ENCODE data around the gene PXK. TPM values are rescaled to one million over a fixed set of nuclear protein-coding genes. Genes with fewer than 3 reads are reported as not detected.

Gene PXK
- total RNA-seq, 4 donors from 2014 or later, result 22.7 to 51.3 (median 41.0) TPM

DNA sequence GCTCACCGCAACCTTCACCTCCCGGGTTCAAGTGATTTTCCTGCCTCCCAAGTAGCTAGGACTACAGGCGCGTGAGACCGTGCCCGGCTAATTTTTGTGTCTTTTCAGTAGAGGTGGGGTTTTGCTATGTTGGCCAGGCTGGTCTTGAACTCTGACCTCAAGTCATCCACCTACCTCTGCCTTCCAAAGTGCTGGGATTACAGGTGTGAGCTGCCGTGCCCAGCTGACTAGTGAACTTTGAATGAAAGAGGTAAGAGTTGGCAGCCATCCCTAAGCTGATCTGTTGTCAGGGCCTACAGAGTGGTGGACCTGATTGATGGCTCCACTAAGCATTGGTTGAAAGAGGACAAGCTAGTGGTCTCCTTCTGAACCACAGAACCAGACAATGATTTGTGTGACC lies 15.3 kb downstream of the PXK start:
- no peaks in the 10 kb centered on the region for H3K9me3 ChIP-seq
- no peak overlapping the region for H3K27ac ChIP-seq
- no peaks in the 10 kb centered on the region for H3K27me3 ChIP-seq
- H3K4me1 ChIP-seq, result peaks cover 0 to 25% (median 9%) of the 10 kb centered on the region in 4 donors
- H3K4me3 ChIP-seq, result no peak overlapping the region
- peaks cover 0 to 9% (median 0%) of the 10 kb centered on the region in 3 donors for H3K36me3 ChIP-seq
- no peak for TF ChIP-seq EP300 (IDR thresholded peaks at IDR 0.05)
- TF ChIP-seq, protein P1, sequence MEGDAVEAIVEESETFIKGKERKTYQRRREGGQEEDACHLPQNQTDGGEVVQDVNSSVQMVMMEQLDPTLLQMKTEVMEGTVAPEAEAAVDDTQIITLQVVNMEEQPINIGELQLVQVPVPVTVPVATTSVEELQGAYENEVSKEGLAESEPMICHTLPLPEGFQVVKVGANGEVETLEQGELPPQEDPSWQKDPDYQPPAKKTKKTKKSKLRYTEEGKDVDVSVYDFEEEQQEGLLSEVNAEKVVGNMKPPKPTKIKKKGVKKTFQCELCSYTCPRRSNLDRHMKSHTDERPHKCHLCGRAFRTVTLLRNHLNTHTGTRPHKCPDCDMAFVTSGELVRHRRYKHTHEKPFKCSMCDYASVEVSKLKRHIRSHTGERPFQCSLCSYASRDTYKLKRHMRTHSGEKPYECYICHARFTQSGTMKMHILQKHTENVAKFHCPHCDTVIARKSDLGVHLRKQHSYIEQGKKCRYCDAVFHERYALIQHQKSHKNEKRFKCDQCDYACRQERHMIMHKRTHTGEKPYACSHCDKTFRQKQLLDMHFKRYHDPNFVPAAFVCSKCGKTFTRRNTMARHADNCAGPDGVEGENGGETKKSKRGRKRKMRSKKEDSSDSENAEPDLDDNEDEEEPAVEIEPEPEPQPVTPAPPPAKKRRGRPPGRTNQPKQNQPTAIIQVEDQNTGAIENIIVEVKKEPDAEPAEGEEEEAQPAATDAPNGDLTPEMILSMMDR (IDR thresholded peaks at IDR 0.05), result no peak
- TF ChIP-seq POLR2A (IDR thresholded peaks at IDR 0.05), result no peak
- no peak for DNase-seq (ENCODE audit: low spot score in 2 of 2)
- WGBS, 2 donors, result 95 to 98% methylated on average over 7 of the region's 7 CpGs

DNA sequence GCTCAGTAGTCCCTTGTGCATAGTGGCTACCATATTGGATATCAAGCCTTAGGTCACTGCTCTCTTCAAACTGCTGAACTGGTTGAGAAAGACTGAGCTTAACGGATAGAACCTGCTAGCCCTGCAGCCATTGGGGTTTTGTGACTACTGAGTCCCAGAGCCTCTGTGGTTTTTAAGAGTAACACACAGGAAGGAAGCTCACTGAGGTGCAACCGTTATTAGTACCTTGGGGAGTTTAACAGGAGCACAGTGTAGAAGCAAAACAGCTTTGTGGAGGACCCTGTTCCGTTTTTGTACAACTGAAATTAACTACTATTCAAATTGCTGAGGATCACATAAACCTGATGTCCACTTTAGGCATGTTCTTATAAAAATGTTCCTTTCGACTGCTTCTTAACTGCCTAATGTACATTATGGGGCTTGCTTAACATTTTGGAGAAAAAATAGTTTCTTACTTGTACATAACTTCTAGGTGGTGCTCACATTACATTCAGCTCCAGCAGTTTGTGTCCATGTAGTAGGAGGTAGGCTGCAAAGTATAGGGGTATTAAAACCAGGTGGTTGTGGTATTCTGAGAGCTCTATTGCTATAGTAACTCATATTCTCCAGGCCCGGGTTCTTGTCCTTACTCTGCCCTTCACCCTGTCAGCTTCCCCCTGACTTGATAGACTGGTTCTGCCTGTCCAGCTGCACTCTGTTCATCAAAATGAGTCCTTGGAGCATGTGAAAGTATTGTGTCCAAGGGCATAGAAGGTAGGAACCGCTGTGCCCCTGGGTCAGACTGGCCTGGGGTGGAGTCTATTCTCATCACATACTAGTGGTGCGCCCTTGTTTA lies 17.3 kb downstream of the PXK start:
- TF ChIP-seq, protein P1 (IDR thresholded peaks at IDR 0.05), result no peak
- TF ChIP-seq EP300 (IDR thresholded peaks at IDR 0.05) (no peak), POLR2A (IDR thresholded peaks at IDR 0.05) (no peak)
- DNase-seq (ENCODE audit: low spot score in 2 of 2), result no peak
- WGBS, 2 donors, result 82 to 87% methylated on average over 7 of the region's 7 CpGs

DNA sequence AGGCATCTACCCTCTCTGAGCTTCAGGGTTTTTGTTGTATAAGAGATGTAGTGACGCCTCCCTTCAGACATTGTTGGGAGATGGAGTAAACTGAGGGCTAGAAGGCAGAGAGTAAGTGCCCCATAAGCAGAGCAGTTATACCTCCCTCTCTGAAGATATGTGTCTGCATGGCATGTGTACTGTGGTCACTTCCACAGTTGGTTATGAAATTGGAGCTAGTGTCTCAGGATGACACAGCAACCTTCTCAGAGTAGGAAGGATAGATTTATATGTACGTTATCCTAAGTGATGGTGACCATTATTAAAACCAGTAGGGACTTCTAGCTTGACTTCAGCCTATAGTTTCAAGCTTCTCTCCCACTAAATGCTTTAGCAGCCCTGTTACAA lies 17.9 kb downstream of the PXK start:
- H3K4me1 ChIP-seq, result peaks cover 0 to 23% (median 6%) of the 10 kb centered on the region in 4 donors
- H3K27me3 ChIP-seq, result no peaks in the 10 kb centered on the region
- no peak for DNase-seq (ENCODE audit: low spot score in 2 of 2)
- H3K27ac ChIP-seq, result peak overlapping the region in 1 of 4 donors; percentile 42
- H3K4me3 ChIP-seq, result no peak overlapping the region
- TF ChIP-seq, protein P1 (IDR thresholded peaks at IDR 0.05), result no peak
- no peak for TF ChIP-seq POLR2A (IDR thresholded peaks at IDR 0.05)
- TF ChIP-seq EP300 (IDR thresholded peaks at IDR 0.05), result no peak
- WGBS, 2 donors, result 85% methylated on average over 2 of the region's 2 CpGs
- no peaks in the 10 kb centered on the region for H3K36me3 ChIP-seq
- no peaks in the 10 kb centered on the region for H3K9me3 ChIP-seq

More for the DNA sequence above, 17.3 kb downstream of the PXK start:
- Histone ChIP-seq H3K36me3 (no peaks in the 10 kb centered on the region), H3K4me3 (no peak overlapping the region), H3K4me1 (peaks cover 0 to 19% (median 7%) of the 10 kb centered on the region in 4 donors), H3K27ac (peak overlapping the region in 1 of 4 donors; percentile 42), H3K9me3 (no peaks in the 10 kb centered on the region), H3K27me3 (no peaks in the 10 kb centered on the region)

DNA sequence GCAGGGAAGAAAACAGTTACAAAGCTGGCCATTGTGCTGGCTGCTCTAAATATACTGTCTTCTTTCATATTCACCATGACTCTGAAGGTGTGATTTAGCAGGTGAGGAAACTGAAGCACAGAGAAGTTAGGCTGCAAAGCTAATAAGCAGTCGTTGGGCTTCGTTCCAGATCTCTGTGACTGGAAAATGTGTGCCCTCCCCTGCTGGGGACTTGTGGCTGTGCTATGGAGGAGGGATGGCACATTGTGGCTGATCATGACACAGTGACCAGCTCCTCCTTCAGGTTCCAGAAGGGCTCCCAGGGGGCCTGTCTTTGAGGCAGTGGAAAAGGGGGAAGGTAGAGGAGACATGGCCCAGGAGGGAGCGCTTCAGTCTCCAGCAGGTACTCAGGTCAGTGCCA lies 19.2 kb downstream of the PXK start:
- Histone ChIP-seq H3K4me3 (no peak overlapping the region), H3K27me3 (no peaks in the 10 kb centered on the region), H3K36me3 (no peaks in the 10 kb centered on the region), H3K27ac (no peak overlapping the region), H3K9me3 (no peaks in the 10 kb centered on the region), H3K4me1 (peaks cover 0 to 30% (median 9%) of the 10 kb centered on the region in 4 donors)
- 69 to 87% methylated on average over 3 of the region's 3 CpGs for WGBS, 2 donors
- TF ChIP-seq EP300 (IDR thresholded peaks at IDR 0.05) (no peak), POLR2A (IDR thresholded peaks at IDR 0.05) (no peak)
- TF ChIP-seq, protein P1 (IDR thresholded peaks at IDR 0.05), result no peak
- DNase-seq (ENCODE audit: low spot score in 2 of 2), result no peak

DNA sequence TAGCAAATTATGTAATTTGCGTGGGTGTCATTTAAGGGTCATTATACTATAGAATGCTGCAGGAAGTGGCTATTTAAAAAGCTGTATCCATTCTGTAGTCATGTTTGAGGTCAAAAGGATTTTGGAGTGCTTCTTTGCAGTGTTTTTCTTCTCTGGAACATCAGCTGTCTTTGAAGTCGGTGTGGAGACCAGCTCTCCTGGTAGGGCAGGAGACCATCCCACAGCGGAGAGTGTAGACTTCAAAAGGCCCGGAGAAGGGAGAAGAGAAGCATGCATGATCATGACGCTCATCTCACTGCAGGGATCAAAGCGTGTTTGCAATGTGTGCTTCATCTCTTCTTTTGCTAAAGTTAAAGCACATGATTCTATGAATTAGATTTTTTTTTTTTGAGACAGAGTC lies 19.9 kb downstream of the PXK start:
- H3K9me3 ChIP-seq, result no peaks in the 10 kb centered on the region
- peaks cover 0 to 30% (median 9%) of the 10 kb centered on the region in 4 donors for H3K4me1 ChIP-seq
- WGBS, 2 donors, result 70 to 74% methylated on average over 6 of the region's 6 CpGs
- no peak overlapping the region for H3K4me3 ChIP-seq
- H3K27me3 ChIP-seq, result no peaks in the 10 kb centered on the region
- DNase-seq (ENCODE audit: low spot score in 2 of 2), result no peak
- H3K27ac ChIP-seq, result no peak overlapping the region
- TF ChIP-seq, protein P1 (IDR thresholded peaks at IDR 0.05), result no peak
- no peak for TF ChIP-seq POLR2A (IDR thresholded peaks at IDR 0.05)
- no peak for TF ChIP-seq EP300 (IDR thresholded peaks at IDR 0.05)
- no peaks in the 10 kb centered on the region for H3K36me3 ChIP-seq

Data from tibial nerve (tissue), 4 donors.